HEK293 (cell line): Measurements from ENCODE around the gene ORMDL2.
A peak's percentile ranks its signal among the peaks of the same experiment; 100 is the strongest.

Experiments used
- EGR2 ChIP-seq: fragments of 450-650 bp; formaldehyde crosslinking; IDR thresholded peaks from 2 replicates; pipeline ENCODE4 v1.5.1; 2016; ENCODE audit warnings: low read depth, missing biosample characterization, missing genetic modification characterization
- ELK4 ChIP-seq: IDR thresholded peaks from 2 replicates; pipeline ENCODE4 v1.6.1; 2011; ENCODE audit warnings: mild to moderate bottlenecking, low read depth, low read length, borderline replicate concordance
- GLIS1 ChIP-seq: fragments of 450-650 bp; formaldehyde crosslinking; IDR thresholded peaks from 2 replicates; pipeline ENCODE4 v1.5.1; 2016; ENCODE audit warnings: missing biosample characterization, missing genetic modification characterization
- GLIS2 ChIP-seq: fragments of 450-650 bp; formaldehyde crosslinking; IDR thresholded peaks from 2 replicates; pipeline ENCODE4 v1.5.1; 2016; ENCODE audit warnings: missing biosample characterization, missing genetic modification characterization
- KLF16 ChIP-seq: fragments of 450-650 bp; formaldehyde crosslinking; IDR thresholded peaks from 2 replicates; pipeline ENCODE4 v1.5.1; 2017; ENCODE audit warnings: missing biosample characterization, missing genetic modification characterization
- KLF17 ChIP-seq: fragments of 450-650 bp; formaldehyde crosslinking; IDR thresholded peaks from 2 replicates; pipeline ENCODE4 v1.5.1; 2016; ENCODE audit warnings: missing biosample characterization, missing genetic modification characterization
- KLF7 ChIP-seq: fragments of 450-650 bp; formaldehyde crosslinking; IDR thresholded peaks from 2 replicates; pipeline ENCODE4 v1.5.1; 2016; ENCODE audit warnings: missing biosample characterization, missing genetic modification characterization, borderline replicate concordance
- KLF9 ChIP-seq: fragments of 450-650 bp; formaldehyde crosslinking; IDR thresholded peaks from 2 replicates; pipeline ENCODE4 v1.5.1; 2016; ENCODE audit warnings: missing biosample characterization, missing genetic modification characterization, low read depth
- PRDM10 ChIP-seq: fragments of 450-650 bp; formaldehyde crosslinking; IDR thresholded peaks from 2 replicates; pipeline ENCODE4 v1.5.1; 2016; ENCODE audit warnings: missing biosample characterization, missing genetic modification characterization
- SCRT1 ChIP-seq: fragments of 450-650 bp; formaldehyde crosslinking; IDR thresholded peaks from 2 replicates; pipeline ENCODE4 v1.5.1; 2016; ENCODE audit warnings: missing biosample characterization, missing genetic modification characterization, borderline replicate concordance
- SCRT2 ChIP-seq: fragments of 450-650 bp; formaldehyde crosslinking; IDR thresholded peaks from 2 replicates; pipeline ENCODE4 v1.5.1; 2016; ENCODE audit warnings: missing biosample characterization, missing genetic modification characterization
- SP3 ChIP-seq: fragments of 450-650 bp; formaldehyde crosslinking; IDR thresholded peaks from 2 replicates; pipeline ENCODE4 v1.5.1; 2016; ENCODE audit warnings: missing biosample characterization, missing genetic modification characterization
- SP7 ChIP-seq: fragments of 450-650 bp; formaldehyde crosslinking; IDR thresholded peaks from 2 replicates; pipeline ENCODE4 v1.5.1; 2016; ENCODE audit warnings: missing biosample characterization, missing genetic modification characterization
- YY2 ChIP-seq: fragments of 450-650 bp; formaldehyde crosslinking; IDR thresholded peaks from 2 replicates; pipeline ENCODE4 v1.5.1; 2016; ENCODE audit warnings: missing biosample characterization, missing genetic modification characterization
- ZBTB26 ChIP-seq: fragments of 450-650 bp; formaldehyde crosslinking; optimal IDR thresholded peaks from 2 replicates; pipeline ENCODE3; 2016; ENCODE audit warnings: missing biosample characterization, mild to moderate bottlenecking, missing genetic modification characterization
- ZBTB48 ChIP-seq: fragments of 450-650 bp; formaldehyde crosslinking; IDR thresholded peaks from 2 replicates; pipeline ENCODE4 v1.5.1; 2016; ENCODE audit warnings: missing biosample characterization, missing genetic modification characterization
- ZBTB6 ChIP-seq: fragments of 450-650 bp; formaldehyde crosslinking; IDR thresholded peaks from 2 replicates; pipeline ENCODE4 v1.5.1; 2017; ENCODE audit warnings: missing biosample characterization, missing genetic modification characterization
- ZFHX2 ChIP-seq: fragments of 450-650 bp; formaldehyde crosslinking; conservative IDR thresholded peaks from 2 replicates; pipeline ENCODE4 v1.5.1; 2016; ENCODE audit warnings: missing biosample characterization, missing genetic modification characterization
- ZFP69B ChIP-seq: fragments of 450-650 bp; formaldehyde crosslinking; IDR thresholded peaks from 2 replicates; pipeline ENCODE4 v1.5.1; 2016; ENCODE audit warnings: missing biosample characterization, missing genetic modification characterization
- ZNF223 ChIP-seq: fragments of 450-650 bp; formaldehyde crosslinking; IDR thresholded peaks from 2 replicates; pipeline ENCODE4 v1.5.1; 2016; ENCODE audit warnings: missing biosample characterization, missing genetic modification characterization
- ZNF239 ChIP-seq: fragments of 450-650 bp; formaldehyde crosslinking; IDR thresholded peaks from 2 replicates; pipeline ENCODE4 v1.5.1; 2016; ENCODE audit warnings: missing biosample characterization, missing genetic modification characterization
- ZNF24 ChIP-seq: fragments of 450-650 bp; formaldehyde crosslinking; IDR thresholded peaks from 2 replicates; pipeline ENCODE4 v1.5.1; 2016; ENCODE audit warnings: missing biosample characterization, missing genetic modification characterization
- ZNF366 ChIP-seq: fragments of 450-650 bp; formaldehyde crosslinking; conservative IDR thresholded peaks from 2 replicates; pipeline ENCODE4 v1.5.1; 2016; ENCODE audit warnings: missing biosample characterization, missing genetic modification characterization
- ZNF394 ChIP-seq: fragments of 450-650 bp; formaldehyde crosslinking; IDR thresholded peaks from 2 replicates; pipeline ENCODE4 v1.5.1; 2016; ENCODE audit warnings: missing biosample characterization, missing genetic modification characterization, mild to moderate bottlenecking, moderate library complexity, borderline replicate concordance
- ZNF416 ChIP-seq: fragments of 450-650 bp; formaldehyde crosslinking; IDR thresholded peaks from 2 replicates; pipeline ENCODE4 v1.5.1; 2016; ENCODE audit warnings: missing biosample characterization, missing genetic modification characterization
- ZNF501 ChIP-seq: fragments of 450-650 bp; formaldehyde crosslinking; IDR thresholded peaks from 2 replicates; pipeline ENCODE4 v1.5.1; 2016; ENCODE audit warnings: missing biosample characterization, missing genetic modification characterization
- ZNF514 ChIP-seq: fragments of 450-650 bp; formaldehyde crosslinking; IDR thresholded peaks from 2 replicates; pipeline ENCODE4 v1.5.1; 2016; ENCODE audit warnings: missing biosample characterization, missing genetic modification characterization
- ZNF600 ChIP-seq: fragments of 450-650 bp; formaldehyde crosslinking; IDR thresholded peaks from 2 replicates; pipeline ENCODE4 v1.5.1; 2016; ENCODE audit warnings: missing biosample characterization, missing genetic modification characterization
- ZNF629 ChIP-seq: fragments of 450-650 bp; formaldehyde crosslinking; IDR thresholded peaks from 2 replicates; pipeline ENCODE4 v1.5.1; 2017; ENCODE audit warnings: missing biosample characterization, missing genetic modification characterization
- ZNF645 ChIP-seq: fragments of 450-650 bp; formaldehyde crosslinking; IDR thresholded peaks from 2 replicates; pipeline ENCODE4; 2016; ENCODE audit warnings: missing biosample characterization, missing genetic modification characterization
- ZNF843 ChIP-seq: fragments of 450-650 bp; formaldehyde crosslinking; IDR thresholded peaks from 2 replicates; pipeline ENCODE4 v1.5.1; 2016; ENCODE audit warnings: missing biosample characterization, missing genetic modification characterization

The ORMDL2 gene

GRCh38 chr12:55817345-55818139, at the start of gene ORMDL2, which contains the start of gene SARNP (continued):
- no peak for TF ChIP-seq ZNF645 (tag by site-specific recombination)
- TF ChIP-seq ZNF501: peak; percentile 76
- no peak for TF ChIP-seq KLF17 (tag by site-specific recombination)
- TF ChIP-seq YY2 (tag by site-specific recombination): peak; percentile 86
- TF ChIP-seq ZNF366 (tag by site-specific recombination): peak; percentile 88
- peak; percentile 72; the same call in 1 of the 2 replicates for TF ChIP-seq ZFP69B
- TF ChIP-seq ZNF629 (tag by site-specific recombination): peak; percentile 79
- peak; percentile 95 for TF ChIP-seq ZNF600 (tag by site-specific recombination)
- TF ChIP-seq ZNF24 (tag by site-specific recombination): peak; percentile 71
- TF ChIP-seq EGR2: peak; percentile 81
- no peak for TF ChIP-seq ELK4
- TF ChIP-seq SP7 (tag by site-specific recombination): peak; percentile 71
- peak; percentile 20 for TF ChIP-seq ZBTB26 (tag by site-specific recombination)
- no peak for TF ChIP-seq ZNF223
- TF ChIP-seq SP3 (tag by site-specific recombination): peak; percentile 97
- TF ChIP-seq PRDM10 (tag by site-specific recombination): peak; percentile 85
- peak; percentile 56; the same call in 1 of the 2 replicates for TF ChIP-seq ZNF394 (tag by site-specific recombination)
- TF ChIP-seq SCRT1 (tag by site-specific recombination): peak; percentile 29; the same call in 1 of the 2 replicates
- peak; percentile 89 for TF ChIP-seq ZFHX2 (tag by site-specific recombination)
- TF ChIP-seq GLIS2 (tag by site-specific recombination): peak; percentile 85
- peak; percentile 53; the same call in 1 of the 2 replicates for TF ChIP-seq ZNF843 (tag by site-specific recombination)
- peak; percentile 45; the same call in 1 of the 2 replicates for TF ChIP-seq ZBTB6 (tag by site-specific recombination)
- peak; percentile 94 for TF ChIP-seq ZBTB48 (tag by site-specific recombination)
- peak; percentile 65 for TF ChIP-seq KLF16 (tag by site-specific recombination)
- no peak for TF ChIP-seq ZNF514 (tag by site-specific recombination)
- TF ChIP-seq ZNF416 (tag by site-specific recombination): no peak
- no peak for TF ChIP-seq ZNF239 (tag by site-specific recombination)
- TF ChIP-seq SCRT2: peak; percentile 91
- peak; percentile 61 for TF ChIP-seq GLIS1 (tag by site-specific recombination)
- peak; percentile 32; the same call in 1 of the 2 replicates for TF ChIP-seq KLF9 (tag by site-specific recombination)
- TF ChIP-seq KLF7 (tag by site-specific recombination): peak; percentile 85; the same call in 1 of the 2 replicates
